CD8-positive, alpha-beta memory T cell (primary cell): ENCODE measurements around the gene SLC35G3. TPM values are rescaled to one million over a fixed set of nuclear protein-coding genes. Genes with fewer than 3 reads are reported as not detected.
"Not testable (repeated sequence)": the region's sequence is repeated elsewhere in the genome, so short reads cannot be mapped to it uniquely, and the experiment has no call there.

Source experiments
- CTCF ChIA-PET: fragments of 350-600 bp; sonication (Branson Sonifier 250); formaldehyde crosslinking; loops from one replicate; lab custom pipeline; 2021; ENCODE audit warnings: antibody characterized with exemption; lab: Charles Lee
- POLR2A ChIA-PET: fragments of 350-600 bp; sonication (Branson Sonifier 250); formaldehyde crosslinking; loops from one replicate; lab custom pipeline; 2021; ENCODE audit warnings: antibody characterized with exemption; lab: Charles Lee
- DNase-seq, 5 donors: peaks; one replicate each; pipeline versions ENCODE4 v3.0.0 to v3.0.0-alpha.2; 2020 to 2022; ENCODE audit warnings: mixed read lengths in 1 of 5
- H3K27ac ChIP-seq: one replicate; pipeline ENCODE4 v1.7.0; 2013; ENCODE audit warnings: low read depth, mild to moderate bottlenecking, low read length, moderate library complexity
- H3K27me3 ChIP-seq: 2 replicates; pipeline ENCODE4 v1.7.0; 2013; ENCODE audit warnings: low read length, mild to moderate bottlenecking; ENCODE audit not compliant: insufficient read depth, poor library complexity, severe bottlenecking
- H3K36me3 ChIP-seq: 2 replicates; pipeline ENCODE4 v1.7.0; 2013; ENCODE audit warnings: mild to moderate bottlenecking, low read length, moderate library complexity; ENCODE audit not compliant: insufficient read depth
- H3K4me1 ChIP-seq: 2 replicates; pipeline ENCODE4 v1.7.0; 2013; ENCODE audit warnings: mild to moderate bottlenecking, low read length, moderate library complexity; ENCODE audit not compliant: insufficient read depth
- H3K4me3 ChIP-seq: 2 replicates; pipeline ENCODE4 v1.7.0; 2013; ENCODE audit warnings: mild to moderate bottlenecking, low read length
- H3K9me3 ChIP-seq: 2 replicates; pipeline ENCODE4 v1.7.0; 2013; ENCODE audit warnings: mild to moderate bottlenecking, low read length
- H3K27ac Mint-ChIP-seq, 8 donors: one replicate each; pipeline ENCODE4 v1.8.0; 2020 to 2021; ENCODE audit warnings: mixed read lengths in 8 of 8, mild to moderate bottlenecking in 6 of 8, inconsistent platforms in 3 of 8, moderate library complexity in 3 of 8
- H3K27me3 Mint-ChIP-seq, 2 donors: one replicate each; pipeline ENCODE4 v1.8.0; 2020 to 2021; ENCODE audit warnings: mixed read lengths in 2 of 2, mild to moderate bottlenecking in 1 of 2, moderate library complexity in 1 of 2
- H3K36me3 Mint-ChIP-seq, 3 donors: one replicate each; pipeline ENCODE4 v1.8.0; 2020 to 2021; ENCODE audit warnings: mixed read lengths in 3 of 3, inconsistent platforms in 1 of 3, mild to moderate bottlenecking in 1 of 3
- H3K4me1 Mint-ChIP-seq, 3 donors: one replicate each; pipeline ENCODE4 v1.8.0; 2020 to 2021; ENCODE audit warnings: mixed read lengths in 3 of 3, inconsistent platforms in 1 of 3, mild to moderate bottlenecking in 1 of 3
- H3K4me3 Mint-ChIP-seq, 7 donors: one replicate each; pipeline ENCODE4 v1.8.0; 2020 to 2021; ENCODE audit warnings: mixed read lengths in 7 of 7, mild to moderate bottlenecking in 6 of 7, moderate library complexity in 4 of 7, inconsistent platforms in 2 of 7
- H3K9me3 Mint-ChIP-seq, 5 donors: one replicate each; pipeline ENCODE4 v1.8.0; 2020 to 2022; ENCODE audit warnings: mixed read lengths in 5 of 5, mild to moderate bottlenecking in 3 of 5, moderate library complexity in 2 of 5, inconsistent platforms in 1 of 5
- polyA plus RNA-seq: library from polyadenylated mRNA; unstranded; fragments of 300-500 nt; fragmentation: Illumina TruSeq; gene quantifications from one replicate; pipeline ENCODE4 v1.2.3, GENCODE V29; 2021
- total RNA-seq, 2 experiments: library from RNA; stranded (reverse); gene quantifications; one replicate each; pipeline ENCODE4 v1.2.3, GENCODE V29; 2021

Gene SLC35G3
- total RNA-seq = not detected
- not detected for polyA plus RNA-seq

GRCh38 chr17:35194001-35194400, at the start of gene SLC35G3:
SLC35G3 (minus strand) TSS chr17:35194393; CDS start chr17:35194307, 86 bp downstream.
- H3K36me3 Mint-ChIP-seq, H3K27ac ChIP-seq, DNase-seq, H3K4me3 Mint-ChIP-seq, POLR2A ChIA-PET, H3K27me3 Mint-ChIP-seq, H3K36me3 ChIP-seq, H3K27me3 ChIP-seq, H3K4me3 ChIP-seq, H3K9me3 ChIP-seq, H3K9me3 Mint-ChIP-seq, H3K4me1 ChIP-seq: not testable (repeated sequence)
- H3K4me1 Mint-ChIP-seq = peaks cover 16 to 34% (median 19%) of the 10 kb centered on the region in 3 donors
- peak within 1 kb of the TSS in 1 of 8 donors; percentile 61 for H3K27ac Mint-ChIP-seq
- CTCF ChIA-PET = interaction anchor here (0.7 kb wide), 1 partner anchor 9 kb away, joined by 3 read pairs; no protein-coding TSS in a partner anchor

DNA sequence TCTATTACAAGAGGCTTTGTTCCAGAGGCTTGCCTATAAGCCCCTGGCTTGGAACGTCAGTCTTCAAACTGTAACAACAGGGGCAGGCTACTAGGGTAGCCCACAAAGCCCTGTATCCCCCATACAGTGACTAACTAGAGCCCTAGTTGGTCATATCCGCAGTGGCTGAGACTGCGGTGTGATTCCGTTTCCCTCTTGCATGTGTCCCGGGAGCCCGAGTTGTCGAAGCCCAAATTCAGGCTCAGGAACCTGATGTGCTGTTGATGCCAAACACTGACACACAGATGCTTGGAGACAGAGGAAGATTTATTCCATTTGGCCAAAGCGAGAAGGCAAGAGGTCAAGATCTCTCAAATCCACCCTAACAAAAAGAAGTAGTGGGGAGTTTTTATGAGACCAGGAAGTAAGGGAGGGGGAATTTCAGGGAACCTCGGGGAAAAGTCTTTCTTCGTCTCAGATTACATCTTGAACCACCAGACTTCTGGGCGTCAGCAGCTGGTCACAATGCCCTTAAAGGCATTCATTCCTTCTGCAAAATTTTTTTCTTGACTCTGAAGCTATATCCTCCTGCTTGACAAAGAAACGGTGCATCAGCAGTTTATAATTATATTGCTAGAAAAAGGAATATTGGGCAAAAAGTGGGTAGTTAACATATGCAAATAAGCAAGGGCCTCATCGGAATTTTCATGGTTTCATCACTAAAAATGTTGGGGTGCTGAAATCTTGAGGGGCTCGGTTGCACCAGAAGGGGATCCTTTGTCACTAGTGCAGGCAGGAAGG, 49.6 kb upstream of the SLC35G3 start:
- Mint-ChIP-seq H3K4me1 (peaks cover 64 to 70% (median 68%) of the 10 kb centered on the region in 3 donors), H3K27ac (peak overlapping the region; percentile 98 to 100 (median 99)), H3K9me3 (no peaks in the 10 kb centered on the region), H3K4me3 (peak overlapping the region; percentile 97 to 100 (median 99)), H3K36me3 (peaks cover 21 to 71% (median 28%) of the 10 kb centered on the region in 3 donors), H3K27me3 (peaks cover 0 to 8% of the 10 kb centered on the region in 2 donors)
- DNase-seq = peak; percentile 40 to 81 (median 52)
- Histone ChIP-seq H3K27ac (peak overlapping the region; percentile 96), H3K4me3 (peak overlapping the region; percentile 99), H3K36me3 (peaks cover 4% of the 10 kb centered on the region), H3K9me3 (no peaks in the 10 kb centered on the region), H3K27me3 (no peaks in the 10 kb centered on the region), H3K4me1 (peaks cover 33% of the 10 kb centered on the region)
- ChIA-PET POLR2A (interaction anchor here (0.6 to 7.9 kb wide), 11 partner anchors 13 to 335 kb away, joined by 3 to 68 read pairs (median 6); partner anchors contain the start of genes PEX12 and SLFN12L), CTCF (interaction anchor here (1.0 to 3.5 kb wide), 5 partner anchors 30 to 294 kb away, joined by 4 to 27 read pairs (median 9); no protein-coding TSS in a partner anchor)

DNA sequence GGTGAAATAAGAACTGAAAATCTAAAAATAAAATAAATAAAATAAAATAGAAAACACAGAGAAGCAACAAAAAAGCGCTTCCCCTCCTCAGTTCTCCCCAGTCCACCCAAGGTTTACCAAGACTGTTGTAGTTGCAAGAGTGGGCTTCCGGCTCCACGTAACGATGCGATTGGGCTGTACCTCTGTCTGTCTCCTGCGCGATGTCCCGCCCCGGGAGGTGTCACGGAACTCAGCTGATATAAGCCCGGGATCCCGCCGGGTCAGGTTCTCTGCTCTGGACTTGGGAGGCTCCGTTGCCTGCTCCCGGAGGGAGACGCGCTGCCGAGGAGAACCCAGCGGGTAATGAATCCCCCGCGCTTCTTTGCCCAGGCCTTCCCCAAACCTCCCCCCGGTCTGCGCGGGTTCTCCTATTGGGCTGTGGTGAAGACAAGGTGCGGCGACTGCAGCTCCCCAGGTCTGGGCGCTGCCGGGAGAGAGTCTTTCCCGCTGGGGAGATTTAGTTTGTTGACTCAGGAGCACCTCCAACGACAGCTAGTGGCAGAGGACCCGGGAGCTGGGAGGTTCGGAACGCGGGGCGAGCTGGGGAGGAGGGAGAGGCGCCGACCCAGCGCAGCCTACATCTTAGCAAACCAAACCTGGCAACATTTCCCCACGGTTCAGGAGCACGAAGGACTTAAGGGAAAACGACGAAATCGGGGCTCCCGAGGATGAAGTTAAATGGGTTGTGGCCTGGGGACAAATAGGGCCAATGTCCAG, 48.8 kb upstream of the SLC35G3 start, which contains the start of gene SLFN5:
Gene SLFN5, plus strand, starts transcription at position 268 of the 756 bp plus-strand sequence. CDS start 15,619 bp downstream, outside the sequence.
- DNase-seq = peak; percentile 88 to 96 (median 92)
- Histone ChIP-seq H3K36me3 (peaks cover 4% of the 10 kb centered on the region), H3K27ac (peak within 1 kb of the TSS; percentile 96), H3K27me3 (no peaks in the 10 kb centered on the region), H3K4me3 (peak within 1 kb of the TSS; percentile 99), H3K9me3 (no peaks in the 10 kb centered on the region), H3K4me1 (peaks cover 33% of the 10 kb centered on the region)
- ChIA-PET POLR2A (interaction anchor here (0.6 to 7.9 kb wide), 17 partner anchors 14 to 566 kb away, joined by 3 to 68 read pairs (median 4); partner anchors contain the start of genes PEX12, SLFN12L and TAF15), CTCF (interaction anchor here (0.6 to 3.5 kb wide), 15 partner anchors 10 to 296 kb away, joined by 3 to 27 read pairs (median 4); no protein-coding TSS in a partner anchor)
- peak within 1 kb of the TSS; percentile 98 to 100 (median 99) for H3K27ac Mint-ChIP-seq
- peaks cover 64 to 70% (median 68%) of the 10 kb centered on the region in 3 donors for H3K4me1 Mint-ChIP-seq
- peak within 1 kb of the TSS; percentile 97 to 100 (median 99) for H3K4me3 Mint-ChIP-seq
- H3K9me3 Mint-ChIP-seq = no peaks in the 10 kb centered on the region
- peaks cover 15 to 64% (median 22%) of the 10 kb centered on the region in 3 donors for H3K36me3 Mint-ChIP-seq
- H3K27me3 Mint-ChIP-seq = peaks cover 0 to 8% of the 10 kb centered on the region in 2 donors

- Histone ChIP-seq H3K9me3 (no peaks in the 10 kb centered on the region), H3K27ac (peak overlapping the region; percentile 96), H3K4me1 (peaks cover 33% of the 10 kb centered on the region), H3K36me3 (no peaks in the 10 kb centered on the region), H3K4me3 (peak overlapping the region; percentile 99), H3K27me3 (no peaks in the 10 kb centered on the region)
- H3K27ac Mint-ChIP-seq = peak overlapping the region; percentile 96 to 100 (median 98)
- peaks cover 11 to 57% (median 17%) of the 10 kb centered on the region in 3 donors for H3K36me3 Mint-ChIP-seq
- H3K4me1 Mint-ChIP-seq = peaks cover 64 to 70% (median 68%) of the 10 kb centered on the region in 3 donors
- ChIA-PET CTCF (interaction anchor here (0.9 to 3.5 kb wide), 15 partner anchors 10 to 297 kb away, joined by 3 to 27 read pairs (median 4); no protein-coding TSS in a partner anchor), POLR2A (interaction anchor here (0.7 to 7.9 kb wide), 13 partner anchors 25 to 567 kb away, joined by 3 to 68 read pairs (median 6); partner anchors contain the start of genes PEX12, SLFN12L and TAF15)
- peak; percentile 76 to 93 (median 89) for DNase-seq
- H3K9me3 Mint-ChIP-seq = no peaks in the 10 kb centered on the region
- peaks cover 0 to 8% of the 10 kb centered on the region in 2 donors for H3K27me3 Mint-ChIP-seq
- H3K4me3 Mint-ChIP-seq = peak overlapping the region; percentile 97 to 100 (median 99)
These were observed 48.1 kb upstream of the SLC35G3 start for GRCh38 chr17:35242158-35242804.

DNA sequence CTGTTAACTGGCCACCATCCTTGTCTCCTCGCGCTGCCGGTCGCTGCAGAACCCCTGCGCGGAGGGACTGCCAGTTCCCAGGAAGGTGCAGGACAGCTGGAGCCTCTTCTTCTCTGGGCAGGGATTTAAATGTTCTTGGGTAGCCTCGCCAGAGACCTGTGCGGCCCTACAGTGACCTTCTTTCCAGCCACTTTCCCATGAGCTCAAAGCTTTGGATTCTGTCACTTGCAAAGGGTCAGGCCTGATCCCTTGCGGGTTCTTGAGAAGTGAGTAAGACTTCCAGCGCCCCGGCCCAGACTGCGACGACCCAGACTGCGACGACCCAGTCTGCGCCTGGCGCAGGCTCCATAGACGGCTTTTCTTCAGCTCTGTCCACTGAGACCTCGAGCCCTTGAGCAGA, 47.3 kb upstream of the SLC35G3 start:
- Histone ChIP-seq H3K4me3 (peak overlapping the region; percentile 99), H3K9me3 (no peaks in the 10 kb centered on the region), H3K36me3 (no peaks in the 10 kb centered on the region), H3K4me1 (peaks cover 33% of the 10 kb centered on the region), H3K27ac (peak overlapping the region; percentile 96), H3K27me3 (no peaks in the 10 kb centered on the region)
- CTCF ChIA-PET = interaction anchor here (1.1 to 3.5 kb wide), 11 partner anchors 14 to 298 kb away, joined by 3 to 27 read pairs (median 6); no protein-coding TSS in a partner anchor
- peaks cover 11 to 52% (median 14%) of the 10 kb centered on the region in 3 donors for H3K36me3 Mint-ChIP-seq
- DNase-seq = peak in 3 of 5 donors; percentile 9 to 38 (median 12)
- peak overlapping the region; percentile 96 to 100 (median 98) for H3K27ac Mint-ChIP-seq
- H3K4me1 Mint-ChIP-seq = peaks cover 65 to 70% (median 68%) of the 10 kb centered on the region in 3 donors
- H3K9me3 Mint-ChIP-seq = no peaks in the 10 kb centered on the region
- peaks cover 0 to 8% of the 10 kb centered on the region in 2 donors for H3K27me3 Mint-ChIP-seq
- H3K4me3 Mint-ChIP-seq = peak overlapping the region; percentile 97 to 100 (median 99)
- POLR2A ChIA-PET = interaction anchor here (0.8 to 7.9 kb wide), 4 partner anchors 27 to 337 kb away, joined by 4 to 68 read pairs (median 9); partner anchors contain the start of gene PEX12

DNA sequence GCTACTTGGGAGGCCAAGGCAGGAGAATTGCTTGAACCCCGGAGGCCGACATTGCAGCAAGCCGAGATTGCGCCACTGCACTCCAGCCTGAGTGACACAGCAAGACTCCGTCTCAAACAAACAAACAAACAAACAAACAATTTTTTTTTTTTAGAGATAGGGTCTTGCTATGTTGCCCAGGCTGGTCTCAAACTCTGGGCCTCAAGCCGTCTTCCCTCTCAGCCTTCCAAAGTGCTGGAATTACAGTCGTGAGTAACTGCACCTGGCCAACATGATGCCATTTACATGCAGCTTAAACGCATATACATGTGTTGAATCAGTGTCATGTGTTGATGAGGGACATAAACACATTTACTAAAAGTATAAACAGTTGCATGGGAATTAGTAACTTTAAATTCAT, 46.7 kb upstream of the SLC35G3 start:
- CTCF ChIA-PET = interaction anchor here (0.9 to 3.5 kb wide), 15 partner anchors 13 to 299 kb away, joined by 3 to 27 read pairs (median 5); partner anchors contain the start of gene SLFN12L
- no peak for DNase-seq
- peaks cover 65 to 70% (median 68%) of the 10 kb centered on the region in 3 donors for H3K4me1 Mint-ChIP-seq
- H3K9me3 Mint-ChIP-seq = no peaks in the 10 kb centered on the region
- H3K4me3 Mint-ChIP-seq = peak overlapping the region; percentile 97 to 100 (median 99)
- Histone ChIP-seq H3K4me1 (peaks cover 35% of the 10 kb centered on the region), H3K27ac (no peak overlapping the region), H3K9me3 (no peaks in the 10 kb centered on the region), H3K4me3 (peak overlapping the region; percentile 99), H3K27me3 (no peaks in the 10 kb centered on the region), H3K36me3 (no peaks in the 10 kb centered on the region)
- H3K27ac Mint-ChIP-seq = peak overlapping the region; percentile 36 to 100 (median 98)
- H3K27me3 Mint-ChIP-seq = peaks cover 0 to 8% of the 10 kb centered on the region in 2 donors
- POLR2A ChIA-PET = interaction anchor here (0.6 to 7.9 kb wide), 9 partner anchors 11 to 338 kb away, joined by 3 to 68 read pairs (median 5); partner anchors contain the start of gene SLFN11
- peaks cover 11 to 50% (median 14%) of the 10 kb centered on the region in 3 donors for H3K36me3 Mint-ChIP-seq
